ENCODE data around the gene HOMEZ. TPM values are rescaled to one million over a fixed set of nuclear protein-coding genes. Genes with fewer than 3 reads are reported as not detected.
"Not testable (repeated sequence)": the region's sequence is repeated elsewhere in the genome, so short reads cannot be mapped to it uniquely, and the experiment has no call there.

Gene HOMEZ
- total and polyA plus RNA-seq, 7 donors = 5.4 to 12.0 (median 6.1) TPM

DNA sequence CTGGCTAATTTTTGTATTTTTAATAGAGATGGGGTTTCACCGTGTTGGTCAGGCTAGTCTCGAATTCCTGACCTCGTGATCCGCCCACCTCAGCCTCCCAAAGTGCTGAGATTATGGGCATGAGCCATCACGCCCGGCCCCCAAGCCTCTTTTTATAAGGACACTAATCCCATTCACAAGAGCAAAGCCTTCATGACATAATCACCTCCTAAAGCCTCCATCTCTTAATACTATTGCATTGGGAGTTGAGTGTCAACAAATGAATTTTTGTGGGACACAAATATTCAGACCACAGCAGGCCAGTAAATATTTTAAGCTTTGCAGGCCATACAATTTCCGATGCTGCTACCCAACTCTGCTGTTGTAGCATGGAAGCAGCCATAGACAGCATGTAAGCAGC is 37.3 kb downstream of the HOMEZ start:
- WGBS, 2 donors = 86 to 92% methylated on average over 7 of the region's 7 CpGs
- H3K9me3 ChIP-seq = no peaks in the 10 kb centered on the region
- TF ChIP-seq POLR2A (IDR thresholded peaks at IDR 0.05) = no peak
- no peak for TF ChIP-seq CTCF (IDR thresholded peaks at IDR 0.05)
- no peak for TF ChIP-seq POLR2AphosphoS5 (IDR thresholded peaks at IDR 0.05)
- no peak for TF ChIP-seq EP300 (IDR thresholded peaks at IDR 0.05)

GRCh38 chr14:23245282-23245681 is 40.6 kb downstream of the HOMEZ start:
- no peak for DNase-seq
- intact Hi-C loops (cut with DNase I) = no loop called here
- no peaks in the 10 kb centered on the region for H3K27me3 ChIP-seq
- H3K9me3 ChIP-seq = no peaks in the 10 kb centered on the region
- H3K27ac ChIP-seq = no peak overlapping the region
- no peak overlapping the region for H3K4me3 ChIP-seq
- no peaks in the 10 kb centered on the region for H3K36me3 ChIP-seq
- no peaks in the 10 kb centered on the region for H3K4me1 ChIP-seq
- no peak for TF ChIP-seq POLR2AphosphoS5 (IDR thresholded peaks at IDR 0.05)
- no peak for TF ChIP-seq POLR2A (IDR thresholded peaks at IDR 0.05)
- no peak for TF ChIP-seq EP300 (IDR thresholded peaks at IDR 0.05)
- no peak for TF ChIP-seq CTCF (IDR thresholded peaks at IDR 0.05)

More for the DNA sequence above, 37.3 kb downstream of the HOMEZ start:
- Histone ChIP-seq H3K36me3 (no peaks in the 10 kb centered on the region), H3K27ac (no peak overlapping the region), H3K27me3 (no peaks in the 10 kb centered on the region), H3K4me3 (no peak overlapping the region), H3K4me1 (no peaks in the 10 kb centered on the region)
- DNase-seq = no peak
- intact Hi-C loops (cut with DNase I) = no loop called here

GRCh38 chr14:23243066-23243465 is 42.9 kb downstream of the HOMEZ start:
- DNase-seq = no peak
- H3K9me3 ChIP-seq = no peaks in the 10 kb centered on the region
- H3K27ac ChIP-seq = no peak overlapping the region
- no peaks in the 10 kb centered on the region for H3K27me3 ChIP-seq
- no peak overlapping the region for H3K4me3 ChIP-seq
- intact Hi-C loops (cut with DNase I) = no loop called here
- H3K4me1 ChIP-seq = peaks cover 0 to 4% (median 2%) of the 10 kb centered on the region in 4 donors
- TF ChIP-seq POLR2A (IDR thresholded peaks at IDR 0.05) = no peak
- TF ChIP-seq EP300 (IDR thresholded peaks at IDR 0.05) = no peak
- no peak for TF ChIP-seq CTCF (IDR thresholded peaks at IDR 0.05)
- no peak for TF ChIP-seq POLR2AphosphoS5 (IDR thresholded peaks at IDR 0.05)
- H3K36me3 ChIP-seq = no peaks in the 10 kb centered on the region
- 86 to 89% methylated on average over 2 of the region's 2 CpGs for WGBS, 2 donors

DNA sequence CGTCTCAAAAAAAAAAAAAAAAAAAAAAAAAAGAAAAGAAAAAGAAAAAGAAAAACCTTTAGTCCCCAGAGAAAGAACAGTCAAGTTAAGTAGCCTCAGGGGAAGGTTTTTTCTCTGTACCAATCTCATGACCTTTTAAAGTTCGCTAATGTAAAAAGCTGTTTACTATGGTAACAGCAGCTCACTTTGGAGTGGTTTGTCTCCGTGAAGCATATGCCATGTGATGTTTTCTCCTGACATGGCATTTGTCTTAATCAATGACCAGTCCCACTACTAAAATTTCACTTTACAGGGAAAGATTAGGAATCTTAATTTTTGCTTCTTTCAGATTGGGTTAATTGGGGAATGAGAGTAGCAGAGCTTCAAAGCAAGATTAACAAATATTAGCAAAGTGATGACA is 43.9 kb downstream of the HOMEZ start:
- intact Hi-C loops (cut with DNase I) = no loop called here
- TF ChIP-seq CTCF (IDR thresholded peaks at IDR 0.05) (no peak), POLR2A (IDR thresholded peaks at IDR 0.05) (no peak), EP300 (IDR thresholded peaks at IDR 0.05) (no peak), POLR2AphosphoS5 (IDR thresholded peaks at IDR 0.05) (no peak)
- H3K4me3 ChIP-seq = no peak overlapping the region

DNA sequence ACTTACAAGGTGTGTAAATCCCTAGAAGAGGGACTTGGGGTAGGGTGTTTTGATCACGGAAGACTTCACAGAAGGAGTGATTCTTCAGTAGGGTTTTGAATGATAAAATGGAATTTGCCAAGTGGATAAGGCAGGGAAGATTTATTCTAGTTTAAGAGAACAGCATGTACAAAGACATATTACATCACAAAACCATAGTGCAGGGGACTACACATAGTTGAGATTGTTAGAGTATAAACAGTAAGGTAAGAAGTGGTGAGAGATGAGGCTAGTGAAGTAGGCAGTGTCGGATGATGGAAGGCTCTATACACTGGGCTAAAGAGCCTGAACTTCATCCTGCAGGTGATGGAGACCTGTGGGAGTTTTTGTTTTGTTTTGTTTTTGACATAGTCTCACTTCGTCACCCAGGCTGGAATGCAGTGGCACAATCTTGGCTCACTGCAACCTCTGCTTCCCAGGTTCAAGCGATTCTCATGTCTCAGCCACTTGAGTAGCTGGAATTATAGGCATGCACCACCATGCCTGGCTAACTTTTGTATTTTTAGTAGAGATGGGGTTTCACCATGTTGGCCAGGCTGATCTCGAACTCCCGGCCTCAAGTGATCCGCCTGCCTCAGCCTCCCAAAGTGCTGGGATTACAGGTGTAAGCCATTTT is 44.7 kb downstream of the HOMEZ start:
- H3K9me3 ChIP-seq; H3K4me3 ChIP-seq; H3K4me1 ChIP-seq; H3K27me3 ChIP-seq; DNase-seq; H3K36me3 ChIP-seq; intact Hi-C loops (cut with DNase I); H3K27ac ChIP-seq: not testable (repeated sequence)
- WGBS, 2 donors = 96% methylated on average over 7 of the region's 7 CpGs

More for the DNA sequence above, 43.9 kb downstream of the HOMEZ start:
- no peaks in the 10 kb centered on the region for H3K9me3 ChIP-seq
- H3K27me3 ChIP-seq = no peaks in the 10 kb centered on the region
- WGBS, 2 donors = 88 to 91% methylated on average over 2 of the region's 3 CpGs
- H3K27ac ChIP-seq = no peak overlapping the region
- H3K36me3 ChIP-seq = no peaks in the 10 kb centered on the region
- H3K4me1 ChIP-seq = peaks cover 0 to 10% (median 3%) of the 10 kb centered on the region in 4 donors
- DNase-seq = no peak
